ENCODE data around the gene PCNX2. TPM values are rescaled to one million over a fixed set of nuclear protein-coding genes. Genes with fewer than 3 reads are reported as not detected.

Gene PCNX2
- total and polyA plus RNA-seq, 2 of the 8 experiments (the other 6 are each of a cell fraction or from before 2014, with no cell fraction given): 46.1 to 57.6 TPM

- no peak overlapping the region for H3K9ac ChIP-seq (replicated peaks in 1 of 4; ENCODE audit: extremely low read depth in 1 of 4, low read depth in 3 of 4, low read length in 3 of 4)
- FAIRE-seq: no peak
- H2AFZ ChIP-seq (ENCODE audit: low read length): no peak overlapping the region
- no peak overlapping the region for H3K56ac ChIP-seq (replicated peaks; ENCODE audit: insufficient read length, low read depth, low read length)
- no peak overlapping the region for H2BK15ac ChIP-seq (ENCODE audit: low read length)
- H3K14ac ChIP-seq (ENCODE audit: insufficient read length): no peak overlapping the region
- H3K4me3 ChIP-seq (ENCODE audit: extremely low read depth in 1 of 4, insufficient read depth in 2 of 4, low read depth in 3 of 4, low read length in 4 of 4): no peak overlapping the region
- no peak overlapping the region for H2AK5ac ChIP-seq (ENCODE audit: low read depth, low read length)
- H3K27ac ChIP-seq (ENCODE audit: low read depth, low read length): no peak overlapping the region
- H2BK5ac ChIP-seq (ENCODE audit: low read depth, low read length): no peak overlapping the region
- CTCF ChIA-PET (ENCODE audit: partially characterized antibody): no interaction called here
- peaks cover 3% of the 10 kb centered on the region for H3K79me1 ChIP-seq (ENCODE audit: low read depth, low read length)
- no peak overlapping the region for H4K8ac ChIP-seq (ENCODE audit: extremely low read depth, insufficient read depth, low read length)
- H3K9me3 ChIP-seq (ENCODE audit: insufficient read depth in 2 of 2, low read depth in 1 of 2, low read length in 1 of 2): no peaks in the 10 kb centered on the region
- H4K20me1 ChIP-seq (replicated peaks in 1 of 2; ENCODE audit: control insufficient read depth in 1 of 2, insufficient read depth in 2 of 2, low read length in 2 of 2): peaks cover 2 to 3% of the 10 kb centered on the region in 2 experiments
- H3K4me1 ChIP-seq (replicated peaks in 1 of 4; ENCODE audit: control insufficient read depth in 3 of 4, insufficient read depth in 4 of 4, low read length in 3 of 4): peaks cover 0 to 3% (median 0%) of the 10 kb centered on the region in 4 experiments; a peak in 1 of 7 replicates
- no peak for DNase-seq (ENCODE audit: low read depth in 1 of 2, low spot score in 2 of 2)
- H3K79me2 ChIP-seq (ENCODE audit: control insufficient read depth in 1 of 2, insufficient read depth in 2 of 2, low read length in 2 of 2): peaks cover 2 to 35% of the 10 kb centered on the region in 2 experiments; a peak in 3 of 4 replicates
- H3K23me2 ChIP-seq (ENCODE audit: low read depth, low read length): no peaks in the 10 kb centered on the region
- H2BK120ac ChIP-seq (replicated peaks; ENCODE audit: low read depth, low read length): no peak overlapping the region
- no peak overlapping the region for H4K5ac ChIP-seq (ENCODE audit: insufficient read length, low read depth, low read length)
- POLR2A ChIA-PET (ENCODE audit: partially characterized antibody): no interaction called here
- no peak overlapping the region for H4K91ac ChIP-seq (replicated peaks; ENCODE audit: insufficient read length, low read length)
- no peaks in the 10 kb centered on the region for H3K27me3 ChIP-seq (replicated peaks in 1 of 4; ENCODE audit: control insufficient read depth in 3 of 4, extremely low read depth in 1 of 4, insufficient read depth in 3 of 4, low read length in 3 of 4)
- H3K4ac ChIP-seq (replicated peaks; ENCODE audit: insufficient read length, low read depth, low read length): no peak overlapping the region
- WGBS, 2 experiments (ENCODE audit: extremely low coverage in 1 of 2, insufficient coverage in 1 of 2, insufficient read length in 1 of 2, insufficient replicate concordance in 2 of 2, low coverage in 1 of 2, low lambda C conversion rate in 2 of 2, missing lambda C conversion rate in 1 of 2): 100% methylated on average over 1 of the region's 1 CpG; no CpG with 5 or more reads in 1 of the 2 experiments
- no peak overlapping the region for H2BK12ac ChIP-seq (ENCODE audit: low read depth, low read length)
- no peak overlapping the region for H3K23ac ChIP-seq (ENCODE audit: insufficient read length)
- no peak overlapping the region for H3K18ac ChIP-seq (ENCODE audit: extremely low read depth, low read length)
- no peak overlapping the region for H2BK20ac ChIP-seq (ENCODE audit: low read length)
- peaks cover 19 to 56% (median 44%) of the 10 kb centered on the region in 4 experiments for H3K36me3 ChIP-seq (ENCODE audit: control insufficient read depth in 2 of 4, insufficient read depth in 4 of 4, low read length in 3 of 4)
- no peak overlapping the region for H3K4me2 ChIP-seq (ENCODE audit: insufficient read depth in 1 of 2, low read depth in 2 of 2, low read length in 2 of 2)
Measured at GRCh38 chr1:233253832-233254331, 41.6 kb downstream of the PCNX2 start.
